HEK293 (cell line): Measurements from ENCODE around the gene MLH3.

Source experiments
- CTCF ChIA-PET: fragments of 350-600 bp; formaldehyde crosslinking; extraction: SDS; loops from one replicate; lab custom pipeline; 2021; ENCODE audit warnings: antibody characterized with exemption; lab: Yijun Ruan, JAX
- POLR2A ChIA-PET: fragments of 300-600 bp; formaldehyde crosslinking; extraction: SDS; loops from one replicate; lab custom pipeline; 2020; ENCODE audit warnings: antibody characterized with exemption, inconsistent platforms; lab: Yijun Ruan, JAX
- H3K27ac ChIP-seq: fragments of 200-500 bp; sonication (Bioruptor generic); 2 replicates; pipeline ENCODE4 v1.5.1; 2014; ENCODE audit warnings: low read depth, low read length, control low read depth, inconsistent platforms; ENCODE audit errors: extremely low read depth
- H3K36me3 ChIP-seq, 2 experiments: fragments of 200-500 bp in 1 of 2; sonication (Bioruptor generic) in 1 of 2; 1 replicate in 1 of 2; 2 replicates in 1 of 2; pipeline ENCODE4 v1.5.1; 2014 to 2017; ENCODE audit warnings: inconsistent platforms in 2 of 2, low read length in 2 of 2; ENCODE audit not compliant: control insufficient read depth in 2 of 2, insufficient read depth in 1 of 2
- H3K4me1 ChIP-seq: fragments of 200-500 bp; sonication (Bioruptor generic); 2 replicates; pipeline ENCODE4 v1.5.1; 2014; ENCODE audit warnings: mild to moderate bottlenecking, low read length, inconsistent platforms; ENCODE audit not compliant: control insufficient read depth, insufficient read depth
- H3K4me3 ChIP-seq: 2 replicates; pipeline ENCODE4 v1.5.1; 2011; ENCODE audit warnings: low read depth, mild to moderate bottlenecking, control low read depth, low read length, moderate library complexity
- H3K9me3 ChIP-seq: fragments of 200-500 bp; sonication (Bioruptor generic); 2 replicates; pipeline ENCODE4 v1.5.1; 2014; ENCODE audit warnings: low read depth, low read length, inconsistent platforms; ENCODE audit not compliant: control insufficient read depth, insufficient read depth
- BCL11A ChIP-seq: fragments of 450-650 bp; formaldehyde crosslinking; IDR thresholded peaks from 2 replicates; pipeline ENCODE4 v1.5.1; 2016; ENCODE audit warnings: low read depth, missing biosample characterization, missing genetic modification characterization
- BCL11B ChIP-seq: fragments of 450-650 bp; formaldehyde crosslinking; IDR thresholded peaks from 2 replicates; pipeline ENCODE4 v1.5.1; 2016; ENCODE audit warnings: low read depth, missing biosample characterization, missing genetic modification characterization
- EGR2 ChIP-seq: fragments of 450-650 bp; formaldehyde crosslinking; IDR thresholded peaks from 2 replicates; pipeline ENCODE4 v1.5.1; 2016; ENCODE audit warnings: low read depth, missing biosample characterization, missing genetic modification characterization
- GFI1B ChIP-seq: fragments of 450-650 bp; formaldehyde crosslinking; IDR thresholded peaks from 2 replicates; pipeline ENCODE4 v1.5.1; 2016; ENCODE audit warnings: missing biosample characterization, missing genetic modification characterization
- GLI2 ChIP-seq: fragments of 450-650 bp; formaldehyde crosslinking; IDR thresholded peaks from 2 replicates; pipeline ENCODE4; 2017; ENCODE audit warnings: missing biosample characterization, missing genetic modification characterization, low read depth, borderline replicate concordance
- HOXD13 ChIP-seq: sonication (generic); formaldehyde crosslinking; IDR thresholded peaks from 2 replicates; pipeline ENCODE4 v1.8.0; 2022; ENCODE audit warnings: missing genetic modification reagents, borderline replicate concordance
- MYNN ChIP-seq: fragments of 450-650 bp; formaldehyde crosslinking; IDR thresholded peaks from 2 replicates; pipeline ENCODE4 v1.5.1; 2016; ENCODE audit warnings: missing biosample characterization, missing genetic modification characterization, borderline replicate concordance
- PBX3 ChIP-seq: sonication (generic); formaldehyde crosslinking; IDR thresholded peaks from 2 replicates; pipeline ENCODE4 v1.8.1; 2022; ENCODE audit warnings: mild to moderate bottlenecking, moderate library complexity, missing genetic modification reagents
- RBAK ChIP-seq: fragments of 450-650 bp; formaldehyde crosslinking; IDR thresholded peaks from 2 replicates; pipeline ENCODE4 v1.5.1; 2016; ENCODE audit warnings: missing biosample characterization, missing genetic modification characterization
- REST ChIP-seq: fragments of 450-650 bp; formaldehyde crosslinking; IDR thresholded peaks from 2 replicates; pipeline ENCODE4 v1.5.1; 2016; ENCODE audit warnings: missing biosample characterization, missing genetic modification characterization
- YY2 ChIP-seq: fragments of 450-650 bp; formaldehyde crosslinking; IDR thresholded peaks from 2 replicates; pipeline ENCODE4 v1.5.1; 2016; ENCODE audit warnings: missing biosample characterization, missing genetic modification characterization
- ZBTB48 ChIP-seq: fragments of 450-650 bp; formaldehyde crosslinking; IDR thresholded peaks from 2 replicates; pipeline ENCODE4 v1.5.1; 2016; ENCODE audit warnings: missing biosample characterization, missing genetic modification characterization
- ZNF10 ChIP-seq: fragments of 450-650 bp; formaldehyde crosslinking; IDR thresholded peaks from 2 replicates; pipeline ENCODE4 v1.5.1; 2017; ENCODE audit warnings: missing biosample characterization, missing genetic modification characterization
- ZNF140 ChIP-seq: fragments of 450-650 bp; formaldehyde crosslinking; IDR thresholded peaks from 2 replicates; pipeline ENCODE4 v1.5.1; 2016; ENCODE audit warnings: missing biosample characterization, missing genetic modification characterization
- ZNF350 ChIP-seq: fragments of 450-650 bp; formaldehyde crosslinking; IDR thresholded peaks from 2 replicates; pipeline ENCODE4 v1.5.0; 2017; ENCODE audit warnings: missing biosample characterization, mild to moderate bottlenecking, missing genetic modification characterization
- ZNF37A ChIP-seq: fragments of 450-650 bp; IDR thresholded peaks from 2 replicates; pipeline ENCODE4 v1.5.1; 2018; ENCODE audit warnings: missing biosample characterization, missing genetic modification characterization
- ZNF416 ChIP-seq: fragments of 450-650 bp; formaldehyde crosslinking; IDR thresholded peaks from 2 replicates; pipeline ENCODE4 v1.5.1; 2016; ENCODE audit warnings: missing biosample characterization, missing genetic modification characterization
- ZNF596 ChIP-seq: fragments of 450-650 bp; IDR thresholded peaks from 2 replicates; pipeline ENCODE4 v1.5.0; 2018; ENCODE audit warnings: missing biosample characterization, mild to moderate bottlenecking, missing genetic modification characterization, moderate library complexity
- ZNF660 ChIP-seq: fragments of 450-650 bp; IDR thresholded peaks from 2 replicates; pipeline ENCODE4 v1.5.1; 2018; ENCODE audit warnings: missing biosample characterization, mild to moderate bottlenecking, missing genetic modification characterization
- ZNF677 ChIP-seq: fragments of 450-650 bp; IDR thresholded peaks from 2 replicates; pipeline ENCODE4 v1.5.0; 2018; ENCODE audit warnings: missing biosample characterization, mild to moderate bottlenecking, missing genetic modification characterization, moderate library complexity
- ZNF785 ChIP-seq: fragments of 450-650 bp; formaldehyde crosslinking; IDR thresholded peaks from 2 replicates; pipeline ENCODE4 v1.5.1; 2016; ENCODE audit warnings: missing biosample characterization, missing genetic modification characterization
- ZSCAN16 ChIP-seq: fragments of 450-650 bp; formaldehyde crosslinking; IDR thresholded peaks from 2 replicates; pipeline ENCODE4 v1.5.1; 2016; ENCODE audit warnings: missing biosample characterization, missing genetic modification characterization
- ZSCAN4 ChIP-seq: fragments of 450-650 bp; formaldehyde crosslinking; IDR thresholded peaks from 2 replicates; pipeline ENCODE4 v1.5.1; 2017; ENCODE audit warnings: missing biosample characterization, missing genetic modification characterization

The MLH3 gene

GRCh38 chr14:75030147-75030546 is 21.1 kb downstream of the MLH3 start:
- Histone ChIP-seq H3K27ac (no peak overlapping the region), H3K9me3 (no peaks in the 10 kb centered on the region), H3K4me1 (0 out of 2 replicates have a peak, but pooled peaks cover 2% of the 10 kb centered on the region), H3K4me3 (no peak overlapping the region), H3K36me3 (peaks cover 21 to 41% of the 10 kb centered on the region in 2 experiments)
- ChIA-PET CTCF (interaction anchor here (1.0 to 1.1 kb wide), 2 partner anchors 10 to 170 kb away, joined by 3 to 4 read pairs; no protein-coding TSS in a partner anchor), POLR2A (no interaction called here)
- TF ChIP-seq ZNF660 (tag by site-specific recombination) (no peak), ZNF140 (tag by site-specific recombination) (no peak), ZNF677 (tag by site-specific recombination) (no peak), ZNF10 (tag by site-specific recombination) (no peak), EGR2 (tag by site-specific recombination) (no peak), BCL11B (no peak), HOXD13 (CRISPR knock-in tag) (no peak), PBX3 (no peak)

GRCh38 chr14:75025876-75026275 is 25.4 kb downstream of the MLH3 start:
- ChIA-PET CTCF (no interaction called here), POLR2A (no interaction called here)
- peaks cover 27 to 37% of the 10 kb centered on the region in 2 experiments for H3K36me3 ChIP-seq
- no peak overlapping the region for H3K4me3 ChIP-seq
- TF ChIP-seq ZBTB48 (no peak), REST (tag by site-specific recombination) (no peak), GFI1B (tag by site-specific recombination) (no peak), RBAK (tag by site-specific recombination) (no peak), ZNF596 (tag by site-specific recombination) (no peak), BCL11A (tag by site-specific recombination) (no peak), ZNF350 (no peak), GLI2 (no peak), YY2 (tag by site-specific recombination) (no peak), ZSCAN4 (tag by site-specific recombination) (no peak), ZNF416 (no peak), ZNF785 (tag by site-specific recombination) (no peak), ZNF37A (no peak), MYNN (tag by site-specific recombination) (no peak), ZSCAN16 (tag by site-specific recombination) (no peak)
- no peak overlapping the region for H3K27ac ChIP-seq
- no peaks in the 10 kb centered on the region for H3K9me3 ChIP-seq
- no peaks in the 10 kb centered on the region for H3K4me1 ChIP-seq
